Transverse colon (tissue), 4 donors: Measurements from ENCODE around the gene MAP2K6. TPM values are rescaled to one million over a fixed set of nuclear protein-coding genes. Genes with fewer than 3 reads are reported as not detected.

ENCODE experiments used
- DNase-seq: peaks from one replicate; pipeline ENCODE4 v3.0.0-alpha.2; 2019
- H3K27ac ChIP-seq, 4 donors: fragments of 200-600 bp; sonication (generic); 2 replicates each; pipeline ENCODE4 v1.5.1; 2016 to 2018; ENCODE audit warnings: inconsistent platforms in 4 of 4
- H3K27me3 ChIP-seq: fragments of 200-600 bp; sonication (generic); 2 replicates; pipeline ENCODE4 v1.5.1; 2017; ENCODE audit warnings: inconsistent platforms
- H3K36me3 ChIP-seq, 4 donors: fragments of 200-600 bp; sonication (generic); 2 replicates each; pipeline ENCODE4 v1.5.1; 2017 to 2019; ENCODE audit warnings: inconsistent platforms in 4 of 4
- H3K4me1 ChIP-seq, 4 donors: fragments of 200-600 bp; sonication (generic); 2 replicates each; pipeline ENCODE4 v1.5.1; 2017 to 2020; ENCODE audit warnings: inconsistent platforms in 4 of 4
- H3K4me3 ChIP-seq, 4 donors: fragments of 200-600 bp; sonication (generic); 1 replicate in 1 of 4; 2 replicates in 3 of 4; pipeline versions ENCODE4 v1.5.1 to v1.6.1; 2017 to 2019; ENCODE audit warnings: inconsistent platforms in 4 of 4
- H3K9me3 ChIP-seq, 2 donors: fragments of 200-600 bp; sonication (generic); 2 replicates each; pipeline ENCODE4 v1.5.1; 2017 to 2019; ENCODE audit warnings: inconsistent platforms in 2 of 2
- CTCF ChIP-seq, 5 experiments: fragments of 200-600 bp in 3 of 5; fragments of 450-650 bp in 2 of 5; sonication (generic) in 3 of 5; IDR thresholded peaks; 1 replicate in 2 of 5; 2 replicates in 3 of 5; pipeline ENCODE4 v1.5.1; 2016 to 2017; ENCODE audit warnings: antibody characterized with exemption in 5 of 5, inconsistent platforms in 3 of 5, mild to moderate bottlenecking in 2 of 5, moderate library complexity in 1 of 5
- EP300 ChIP-seq: sonication (generic); formaldehyde crosslinking; IDR thresholded peaks from one replicate; pipeline ENCODE4 v1.6.1; 2017; ENCODE audit warnings: antibody characterized with exemption, low read depth
- POLR2A ChIP-seq: fragments of 450-650 bp; IDR thresholded peaks from one replicate; pipeline ENCODE4 v1.6.1; 2016; ENCODE audit warnings: antibody characterized with exemption, mild to moderate bottlenecking, moderate library complexity
- POLR2AphosphoS5 ChIP-seq, 3 donors: sonication (generic); formaldehyde crosslinking; IDR thresholded peaks; one replicate each; pipeline ENCODE4 v1.6.1; 2016; ENCODE audit warnings: antibody characterized with exemption in 3 of 3
- WGBS, 2 donors: methylation state at CpG; one replicate each; pipeline ENCODE4 v1.1.5; 2018; ENCODE audit warnings: low coverage in 1 of 2; 5-methylcytosine and 5-hydroxymethylcytosine counted together
- in situ Hi-C, 4 donors: fragments of 200-750 bp; cut with MboI; loops; one replicate each; pipeline versions ENCODE4 v1.15.0 to v1.15.1; 2017; ENCODE audit warnings: low sequenced_read_pairs in 3 of 4, low pct_ligation_motif_present in 1 of 4, low pct_unique_long_range_greater_than_20kb in 1 of 4
- intact Hi-C: fragments of 100-400 bp; cut with DNase I; formaldehyde crosslinking; loops from one replicate; pipeline ENCODE4 v1.15.1; 2023; ENCODE audit warnings: low total_unique reads
- total RNA-seq, 4 donors: library from RNA; depleted of rRNA; stranded (reverse); fragments of >200 nt; gene quantifications; one replicate each; pipeline ENCODE4 v1.1.0, GENCODE V29; 2016

Gene MAP2K6
- total RNA-seq, 4 donors from 2014 or later = 16.1 to 50.7 (median 45.8) TPM

DNA sequence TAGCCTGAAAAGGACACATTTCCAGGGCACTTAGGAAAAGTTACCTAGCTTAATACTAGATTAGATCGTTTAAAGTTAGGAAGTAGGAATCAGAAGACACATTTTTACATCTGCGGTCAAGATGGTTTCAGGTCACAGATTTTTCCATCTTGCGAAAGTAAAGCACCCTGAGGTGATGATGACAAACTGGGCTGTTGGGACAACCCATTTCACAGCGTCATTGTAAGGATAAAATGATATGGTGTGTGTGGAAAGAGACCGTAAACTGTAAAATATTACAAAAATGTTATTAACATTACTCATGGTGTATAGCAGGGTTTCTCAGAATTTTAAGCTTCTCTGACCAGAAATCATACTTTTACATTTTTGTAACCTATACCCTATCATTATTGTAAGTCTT is 10.1 kb upstream of the MAP2K6 start:
- Histone ChIP-seq H3K4me3 (no peak overlapping the region), H3K36me3 (no peaks in the 10 kb centered on the region), H3K4me1 (no peaks in the 10 kb centered on the region), H3K27me3 (no peaks in the 10 kb centered on the region), H3K9me3 (no peaks in the 10 kb centered on the region), H3K27ac (no peak overlapping the region)
- intact Hi-C loops (no loop called here), in situ Hi-C loops (no loop called here)
- no peak for DNase-seq
- TF ChIP-seq CTCF (IDR thresholded peaks at IDR 0.05) (no peak), POLR2A (no peak), POLR2AphosphoS5 (IDR thresholded peaks at IDR 0.05) (no peak), EP300 (no peak)
- WGBS, 2 donors = 88 to 90% methylated on average over 5 of the region's 5 CpGs

- no peak for TF ChIP-seq POLR2AphosphoS5 (IDR thresholded peaks at IDR 0.05)
- no peak for TF ChIP-seq EP300
- no peak for TF ChIP-seq POLR2A
- TF ChIP-seq CTCF (IDR thresholded peaks at IDR 0.05) = no peak
- 91 to 94% methylated on average over 5 of the region's 5 CpGs for WGBS, 2 donors
- in situ Hi-C loops (no loop called here), intact Hi-C loops (no loop called here)
- no peaks in the 10 kb centered on the region for H3K9me3 ChIP-seq
- H3K4me1 ChIP-seq = no peaks in the 10 kb centered on the region
- H3K27ac ChIP-seq = no peak overlapping the region
- DNase-seq = no peak
- no peaks in the 10 kb centered on the region for H3K36me3 ChIP-seq
- no peak overlapping the region for H3K4me3 ChIP-seq
- H3K27me3 ChIP-seq = no peaks in the 10 kb centered on the region
Measured at GRCh38 chr17:69405096-69405495, 9.4 kb upstream of the MAP2K6 start.

- Histone ChIP-seq H3K27me3 (no peaks in the 10 kb centered on the region), H3K9me3 (no peaks in the 10 kb centered on the region), H3K27ac (no peak overlapping the region), H3K4me3 (no peak overlapping the region), H3K36me3 (no peaks in the 10 kb centered on the region), H3K4me1 (no peaks in the 10 kb centered on the region)
- TF ChIP-seq POLR2AphosphoS5 (IDR thresholded peaks at IDR 0.05) (no peak), POLR2A (no peak), EP300 (no peak), CTCF (IDR thresholded peaks at IDR 0.05) (no peak)
- DNase-seq = no peak
- intact Hi-C loops (no loop called here), in situ Hi-C loops (no loop called here)
Measured at GRCh38 chr17:69406941-69407340, 7.6 kb upstream of the MAP2K6 start.

GRCh38 chr17:69407759-69408158 is 6.7 kb upstream of the MAP2K6 start:
- no peak for TF ChIP-seq POLR2A
- TF ChIP-seq POLR2AphosphoS5 (IDR thresholded peaks at IDR 0.05) = no peak
- H3K4me3 ChIP-seq = no peak overlapping the region
- H3K9me3 ChIP-seq = no peaks in the 10 kb centered on the region
- no peak overlapping the region for H3K27ac ChIP-seq
- in situ Hi-C loops (no loop called here), intact Hi-C loops (no loop called here)
- DNase-seq = no peak
- no peaks in the 10 kb centered on the region for H3K27me3 ChIP-seq
- WGBS, 2 donors = 100% methylated on average over 1 of the region's 1 CpG; no CpG with 5 or more reads in 1 of the 2 donors
- no peaks in the 10 kb centered on the region for H3K4me1 ChIP-seq
- no peaks in the 10 kb centered on the region for H3K36me3 ChIP-seq

DNA sequence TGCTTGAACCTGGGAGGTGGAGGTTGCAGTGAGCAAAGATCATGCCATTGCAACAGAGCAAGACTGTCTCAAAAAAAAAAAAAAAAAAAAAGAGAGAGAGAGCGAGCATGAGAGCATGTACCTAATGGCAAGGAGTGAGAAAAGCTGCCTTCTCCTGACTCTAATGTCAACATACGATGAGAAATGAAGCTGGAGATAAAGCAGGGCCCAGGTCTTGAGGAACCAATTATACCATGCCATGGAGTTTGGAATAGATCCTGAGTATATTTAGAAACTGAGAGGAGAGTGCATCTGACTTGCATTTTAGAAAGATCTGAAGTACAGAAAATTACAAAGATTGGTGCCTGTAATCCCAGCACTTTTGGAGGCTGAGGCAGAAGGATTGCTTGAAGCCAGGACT is 3.8 kb upstream of the MAP2K6 start:
- Histone ChIP-seq H3K4me1 (peaks cover 0 to 9% (median 2%) of the 10 kb centered on the region in 4 donors), H3K4me3 (no peak overlapping the region), H3K27me3 (no peaks in the 10 kb centered on the region), H3K9me3 (no peaks in the 10 kb centered on the region), H3K36me3 (no peaks in the 10 kb centered on the region), H3K27ac (no peak overlapping the region)
- TF ChIP-seq EP300 (no peak), POLR2A (no peak), POLR2AphosphoS5 (IDR thresholded peaks at IDR 0.05) (no peak), CTCF (IDR thresholded peaks at IDR 0.05) (no peak)
- in situ Hi-C loops (no loop called here), intact Hi-C loops (no loop called here)
- WGBS, 2 donors = 93 to 94% methylated on average over 2 of the region's 2 CpGs
- no peak for DNase-seq
